PC-3 (cell line): ENCODE results near the gene PDLIM7. TPM values are rescaled to one million over a fixed set of nuclear protein-coding genes. Genes with fewer than 3 reads are reported as not detected.

Source experiments
- ATAC-seq: fragments of 200-7000 bp; cut with Tn5 transposase; 2 replicates; pipeline ENCODE4 v1.9.1; 2020; ENCODE audit warnings: mild to moderate bottlenecking, moderate library complexity
- BruUV-seq: library from RNA; stranded (reverse); fragments of 400-500 nt; replicated peaks from 2 replicates; lab custom pipeline; 2021; lab: Mats Ljungman, UMichigan
- CTCF ChIA-PET: fragments of 300-600 bp; sonication (Branson Sonifier 250); formaldehyde crosslinking; loops from one replicate; lab custom pipeline; 2022; ENCODE audit warnings: antibody characterized with exemption; lab: Charles Lee
- POLR2A ChIA-PET: fragments of 300-600 bp; sonication (Branson Sonifier 250); formaldehyde crosslinking; loops from one replicate; lab custom pipeline; 2022; ENCODE audit warnings: antibody characterized with exemption; ENCODE audit not compliant: unreplicated experiment; lab: Charles Lee
- DNase-seq: peaks from one replicate; pipeline ENCODE4 v3.0.0-alpha.2; 2015
- H2AFZ ChIP-seq: fragments of 300-600 bp; sonication (generic); 2 replicates; pipeline ENCODE4 v1.6.0; 2016; ENCODE audit warnings: antibody characterized with exemption, low read length
- H3F3A ChIP-seq: fragments of 300-600 bp; sonication (generic); one replicate; pipeline ENCODE4 v1.6.0; 2017; ENCODE audit warnings: antibody characterized with exemption, low read length, control low read depth, mild to moderate bottlenecking; ENCODE audit not compliant: unreplicated experiment
- H3K27ac ChIP-seq: fragments of 300-600 bp; sonication (generic); 2 replicates; pipeline ENCODE4 v1.5.1; 2016; ENCODE audit warnings: mild to moderate bottlenecking, low read length
- H3K27me3 ChIP-seq: fragments of 300-600 bp; sonication (generic); 2 replicates; pipeline ENCODE4 v1.6.1; 2016; ENCODE audit warnings: low read length, mixed read lengths
- H3K36me3 ChIP-seq: fragments of 300-600 bp; sonication (generic); 2 replicates; pipeline ENCODE4 v1.6.1; 2016; ENCODE audit warnings: low read depth, mixed run types, low read length, mixed read lengths
- H3K4me1 ChIP-seq: fragments of 300-600 bp; sonication (generic); 2 replicates; pipeline ENCODE4 v1.5.1; 2016; ENCODE audit warnings: low read length; ENCODE audit not compliant: insufficient read depth
- H3K4me2 ChIP-seq: fragments of 300-600 bp; sonication (generic); 2 replicates; pipeline ENCODE4 v1.6.0; 2016; ENCODE audit warnings: low read length
- H3K4me3 ChIP-seq: fragments of 300-600 bp; sonication (generic); 2 replicates; pipeline ENCODE4 v1.5.1; 2016; ENCODE audit warnings: mild to moderate bottlenecking, low read length, mixed read lengths
- H3K79me2 ChIP-seq: fragments of 300-600 bp; sonication (generic); 2 replicates; pipeline ENCODE4 v1.6.1; 2017; ENCODE audit warnings: low read length, mixed read lengths
- H3K9ac ChIP-seq: fragments of 300-600 bp; sonication (generic); 2 replicates; pipeline ENCODE4 v1.6.0; 2016; ENCODE audit warnings: mild to moderate bottlenecking, low read length
- H3K9me2 ChIP-seq: fragments of 300-600 bp; sonication (generic); replicated peaks from 2 replicates; pipeline ENCODE4 v1.6.1; 2016; ENCODE audit warnings: mixed run types, low read length, mixed read lengths
- H3K9me3 ChIP-seq: fragments of 300-600 bp; sonication (generic); 2 replicates; pipeline ENCODE4 v1.6.1; 2016; ENCODE audit warnings: low read length, mixed read lengths
- H4K20me1 ChIP-seq: fragments of 300-600 bp; sonication (generic); 2 replicates; pipeline ENCODE4 v1.6.1; 2016; ENCODE audit warnings: low read length, mixed read lengths
- EZH2 ChIP-seq: fragments of 300-600 bp; sonication (generic); IDR thresholded peaks from one replicate; pipeline ENCODE4 v1.6.1; 2017; ENCODE audit warnings: antibody characterized with exemption, mild to moderate bottlenecking, low read length; ENCODE audit not compliant: unreplicated experiment
- EZH2phosphoT487 ChIP-seq: fragments of 300-600 bp; sonication (generic); IDR thresholded peaks from 2 replicates; pipeline ENCODE4 v1.6.1; 2018; ENCODE audit warnings: mild to moderate bottlenecking, antibody characterized with exemption, low read length, borderline replicate concordance
- intact Hi-C: fragments of 100-400 bp; cut with micrococcal nuclease; formaldehyde crosslinking; loops from 2 replicates; pipeline ENCODE4 v1.9.0; 2023
- total RNA-seq: library from RNA; depleted of rRNA; stranded (reverse); fragments of >200 nt; gene quantifications from 2 replicates; pipeline ENCODE4 v1.2.3, GENCODE V29; 2014
- TF ChIP-seq, protein P1 (sequence below): fragments of 300-600 bp; sonication (generic); conservative IDR thresholded peaks from 2 replicates; pipeline ENCODE4 v1.5.1; 2017; ENCODE audit warnings: antibody characterized with exemption, low read depth, mild to moderate bottlenecking, low read length

PDLIM7 gene
- total RNA-seq, 1 experiment from 2014 or later, result 159 TPM

DNA sequence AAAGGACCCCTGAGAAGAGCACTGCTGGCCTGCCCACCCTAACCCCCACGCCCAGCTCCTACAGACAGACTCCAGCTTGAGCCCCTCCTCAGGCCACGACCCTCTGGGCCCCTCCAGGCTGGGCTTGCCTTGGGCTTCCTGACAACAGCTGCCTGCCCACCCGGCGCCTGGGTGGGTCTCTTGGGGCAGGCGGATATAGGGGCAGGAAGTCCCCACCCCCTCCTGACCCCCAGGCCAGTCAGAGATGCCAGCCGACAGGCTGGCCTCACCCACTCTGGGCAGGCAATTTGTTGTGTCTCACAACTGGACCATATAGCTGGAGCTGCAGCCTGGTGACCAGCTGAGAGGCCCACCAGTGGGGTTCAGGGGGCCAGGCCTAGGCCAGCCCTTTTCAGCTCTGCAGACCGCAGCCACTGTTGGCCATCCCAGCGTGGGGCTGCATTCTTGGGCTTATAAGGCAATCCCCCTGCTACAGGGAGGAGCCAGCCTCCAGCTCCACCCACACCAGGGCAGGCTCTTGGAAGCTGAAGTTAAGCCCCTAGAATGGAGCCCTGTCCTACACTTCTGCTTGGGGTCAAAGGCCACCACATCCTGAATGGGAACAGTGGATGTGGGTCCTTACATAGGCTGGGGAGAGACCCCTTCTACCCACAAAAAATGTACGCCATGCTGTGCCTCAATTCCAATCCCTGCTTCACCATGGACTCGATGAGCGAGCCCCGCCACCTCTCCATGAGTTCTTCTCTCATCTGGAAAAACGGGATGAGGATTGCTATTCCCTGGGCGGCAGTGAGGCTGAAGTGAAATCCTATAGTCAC, 2.0 kb downstream of the PDLIM7 start:
- ATAC-seq (no peak), DNase-seq (peak; percentile 31)
- TF ChIP-seq EZH2phosphoT487 (no peak), EZH2 (no peak)
- TF ChIP-seq, protein P1, sequence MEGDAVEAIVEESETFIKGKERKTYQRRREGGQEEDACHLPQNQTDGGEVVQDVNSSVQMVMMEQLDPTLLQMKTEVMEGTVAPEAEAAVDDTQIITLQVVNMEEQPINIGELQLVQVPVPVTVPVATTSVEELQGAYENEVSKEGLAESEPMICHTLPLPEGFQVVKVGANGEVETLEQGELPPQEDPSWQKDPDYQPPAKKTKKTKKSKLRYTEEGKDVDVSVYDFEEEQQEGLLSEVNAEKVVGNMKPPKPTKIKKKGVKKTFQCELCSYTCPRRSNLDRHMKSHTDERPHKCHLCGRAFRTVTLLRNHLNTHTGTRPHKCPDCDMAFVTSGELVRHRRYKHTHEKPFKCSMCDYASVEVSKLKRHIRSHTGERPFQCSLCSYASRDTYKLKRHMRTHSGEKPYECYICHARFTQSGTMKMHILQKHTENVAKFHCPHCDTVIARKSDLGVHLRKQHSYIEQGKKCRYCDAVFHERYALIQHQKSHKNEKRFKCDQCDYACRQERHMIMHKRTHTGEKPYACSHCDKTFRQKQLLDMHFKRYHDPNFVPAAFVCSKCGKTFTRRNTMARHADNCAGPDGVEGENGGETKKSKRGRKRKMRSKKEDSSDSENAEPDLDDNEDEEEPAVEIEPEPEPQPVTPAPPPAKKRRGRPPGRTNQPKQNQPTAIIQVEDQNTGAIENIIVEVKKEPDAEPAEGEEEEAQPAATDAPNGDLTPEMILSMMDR, result no peak
- Histone ChIP-seq H2AFZ (no peak overlapping the region), H3K27ac (peak overlapping the region; percentile 93), H3K4me2 (peak overlapping the region; percentile 99), H3K4me1 (peaks cover 41% of the 10 kb centered on the region), H3K4me3 (peak overlapping the region; percentile 76), H3K9ac (peak overlapping the region; percentile 84), H3K79me2 (peaks cover 43% of the 10 kb centered on the region), H4K20me1 (peaks cover 8% of the 10 kb centered on the region; the same call in 1 of the 2 replicates), H3K36me3 (peaks cover 26% of the 10 kb centered on the region), H3K27me3 (no peaks in the 10 kb centered on the region), H3K9me2 (no peaks in the 10 kb centered on the region), H3F3A (peaks cover 4% of the 10 kb centered on the region), H3K9me3 (no peaks in the 10 kb centered on the region)
- TSS peak; percentile 41 for BruUV-seq
- intact Hi-C loops, result loop anchor here (2.0 to 5.0 kb wide), 2 partner anchors 93 to 193 kb away; partner anchors contain the start of genes PRELID1 and RAB24
- POLR2A ChIA-PET, result interaction anchor here (0.9 to 1.0 kb wide), 2 partner anchors 51 to 194 kb away, joined by 3 to 4 read pairs; no protein-coding TSS in a partner anchor
- CTCF ChIA-PET, result interaction anchor here (0.9 to 1.5 kb wide), 4 partner anchors 38 to 91 kb away, joined by 3 to 5 read pairs (median 4); no protein-coding TSS in a partner anchor

DNA sequence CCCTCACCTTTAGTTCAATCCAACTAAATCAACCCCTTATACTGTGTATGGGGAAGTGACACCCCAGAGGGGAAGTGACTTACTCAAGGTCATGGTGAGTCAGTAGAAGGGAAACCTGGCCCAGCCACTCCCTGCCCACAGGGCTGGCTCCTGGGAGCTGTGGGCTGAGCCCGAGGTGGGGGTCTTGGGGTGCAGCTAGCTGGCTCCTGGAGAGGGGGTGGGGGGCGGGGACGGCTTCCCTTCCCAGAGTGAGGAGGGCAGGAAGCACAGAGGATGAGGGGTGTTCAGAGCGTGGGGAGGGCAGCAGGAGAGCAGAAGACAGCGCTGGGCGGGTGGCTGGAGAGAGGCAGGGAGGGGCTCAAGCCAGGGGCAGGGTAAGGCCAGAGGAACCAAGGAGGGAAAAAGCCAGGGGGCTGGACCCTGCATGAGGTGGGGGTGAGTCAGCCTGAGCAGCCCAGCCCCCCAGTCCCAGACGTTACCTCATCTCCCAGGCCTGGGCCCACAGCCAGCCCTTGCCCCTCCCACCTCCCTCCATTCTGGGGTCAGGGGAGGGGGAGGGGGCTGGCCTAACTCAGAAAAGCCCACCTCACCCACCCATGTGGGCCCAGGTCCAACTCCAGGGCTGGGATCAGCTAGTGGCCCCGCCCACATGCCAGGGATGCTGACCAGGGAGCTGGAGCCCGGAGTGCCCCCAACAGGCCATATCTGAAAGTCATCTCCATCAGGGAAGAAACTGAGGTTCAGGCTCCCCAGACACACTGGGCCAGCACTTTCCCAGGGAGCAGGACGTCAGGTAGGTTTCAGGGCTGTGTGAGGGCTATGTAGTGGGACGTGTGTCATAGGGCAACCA, 2.8 kb downstream of the PDLIM7 start:
- ATAC-seq (peak; percentile 41), DNase-seq (peak; percentile 90)
- Histone ChIP-seq H3K4me1 (peaks cover 41% of the 10 kb centered on the region), H3K27me3 (no peaks in the 10 kb centered on the region), H3F3A (peaks cover 4% of the 10 kb centered on the region), H3K27ac (peak overlapping the region; percentile 93), H3K9me2 (no peaks in the 10 kb centered on the region), H3K79me2 (peaks cover 43% of the 10 kb centered on the region), H4K20me1 (peaks cover 8% of the 10 kb centered on the region; the same call in 1 of the 2 replicates), H2AFZ (no peak overlapping the region), H3K36me3 (peaks cover 34% of the 10 kb centered on the region), H3K9me3 (no peaks in the 10 kb centered on the region), H3K9ac (peak overlapping the region; percentile 66), H3K4me3 (peak overlapping the region; percentile 76), H3K4me2 (peak overlapping the region; percentile 99)
- no peak for TF ChIP-seq EZH2
- TF ChIP-seq, protein P1, result peak; percentile 54
- POLR2A ChIA-PET, result interaction anchor here (0.9 to 1.0 kb wide), 2 partner anchors 52 to 193 kb away, joined by 3 to 4 read pairs; no protein-coding TSS in a partner anchor
- BruUV-seq, result no TSS peak
- intact Hi-C loops, result loop anchor here (5.0 kb wide), 1 partner anchor 192 kb away; the partner anchor contains the start of genes PRELID1 and RAB24
- CTCF ChIA-PET, result interaction anchor here (1.5 kb wide), 1 partner anchor 52 kb away, joined by 4 read pairs; no protein-coding TSS in a partner anchor
